Mucosa of rectum (tissue), 2 donors: ENCODE measurements around the gene NME3.
"Not testable (repeated sequence)": the region's sequence is repeated elsewhere in the genome, so short reads cannot be mapped to it uniquely, and the experiment has no call there.

Experiments
- H3K27ac ChIP-seq, 2 donors: one replicate each; pipeline ENCODE4 v1.7.0; 2013; ENCODE audit warnings: inconsistent platforms in 2 of 2, low read depth in 2 of 2, low read length in 2 of 2
- H3K27me3 ChIP-seq, 2 donors: one replicate each; pipeline ENCODE4 v1.7.0; 2013; ENCODE audit warnings: low read length in 2 of 2; ENCODE audit not compliant: control insufficient read depth in 2 of 2, insufficient read depth in 2 of 2
- H3K36me3 ChIP-seq, 2 donors: one replicate each; pipeline ENCODE4 v1.7.0; 2013; ENCODE audit warnings: low read length in 2 of 2; ENCODE audit not compliant: control insufficient read depth in 2 of 2, insufficient read depth in 2 of 2
- H3K4me1 ChIP-seq, 2 donors: one replicate each; pipeline ENCODE4 v1.7.0; 2013; ENCODE audit warnings: low read length in 2 of 2, mild to moderate bottlenecking in 1 of 2; ENCODE audit not compliant: control insufficient read depth in 2 of 2, insufficient read depth in 2 of 2
- H3K4me3 ChIP-seq, 2 donors: one replicate each; pipeline ENCODE4 v1.7.0; 2013; ENCODE audit warnings: low read length in 2 of 2
- H3K9ac ChIP-seq, 2 donors: one replicate each; pipeline ENCODE4 v1.7.0; 2013; ENCODE audit warnings: low read length in 2 of 2, low read depth in 1 of 2, mild to moderate bottlenecking in 1 of 2
- H3K9me3 ChIP-seq, 2 donors: one replicate each; pipeline ENCODE4 v1.7.0; 2013; ENCODE audit warnings: low read length in 2 of 2; ENCODE audit not compliant: control insufficient read depth in 2 of 2
- donor health status: healthy.
- donor health status: Normal muscosa, but diverticular disease.

Gene NME3

DNA sequence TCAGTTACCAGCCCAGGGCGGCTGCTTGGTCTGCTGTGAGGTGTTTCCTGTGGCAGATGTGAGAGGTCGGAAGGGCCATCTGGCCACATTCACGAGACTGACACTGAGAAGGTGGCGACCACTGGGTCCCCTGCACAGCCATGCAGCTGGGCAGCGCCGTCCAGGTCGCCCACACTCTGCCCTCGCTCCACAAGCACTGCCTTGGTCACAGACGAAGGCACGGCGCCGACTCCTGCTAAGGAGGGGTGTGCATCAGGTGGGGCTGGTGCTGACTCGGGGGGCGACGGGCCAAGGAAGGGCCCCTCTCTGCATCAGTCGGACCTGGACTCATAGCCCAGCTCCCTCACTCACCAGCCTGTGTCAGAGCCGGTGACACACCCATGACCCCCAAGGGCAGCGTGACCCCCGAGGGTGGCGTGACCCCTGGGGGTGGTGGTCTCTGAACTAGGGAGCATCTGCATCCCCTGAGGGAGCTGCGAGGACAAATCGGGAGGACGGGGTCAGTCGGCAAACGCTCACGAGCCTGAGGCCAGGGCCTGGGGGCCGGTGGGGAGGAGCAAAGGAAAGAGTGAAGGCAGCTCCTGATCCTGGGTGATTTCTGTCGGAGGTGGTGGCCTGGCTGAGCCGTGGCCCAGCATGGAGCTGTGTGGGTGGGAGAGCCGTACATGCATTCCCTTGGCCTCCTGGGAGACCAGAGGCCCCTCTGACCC, 30.4 kb downstream of the NME3 start:
- Histone ChIP-seq H3K4me1 (no peaks in the 10 kb centered on the region), H3K9me3 (no peaks in the 10 kb centered on the region), H3K27me3 (no peaks in the 10 kb centered on the region), H3K9ac (no peak overlapping the region), H3K27ac (no peak overlapping the region), H3K36me3 (peaks cover 18 to 30% of the 10 kb centered on the region in 2 donors), H3K4me3 (no peak overlapping the region)

DNA sequence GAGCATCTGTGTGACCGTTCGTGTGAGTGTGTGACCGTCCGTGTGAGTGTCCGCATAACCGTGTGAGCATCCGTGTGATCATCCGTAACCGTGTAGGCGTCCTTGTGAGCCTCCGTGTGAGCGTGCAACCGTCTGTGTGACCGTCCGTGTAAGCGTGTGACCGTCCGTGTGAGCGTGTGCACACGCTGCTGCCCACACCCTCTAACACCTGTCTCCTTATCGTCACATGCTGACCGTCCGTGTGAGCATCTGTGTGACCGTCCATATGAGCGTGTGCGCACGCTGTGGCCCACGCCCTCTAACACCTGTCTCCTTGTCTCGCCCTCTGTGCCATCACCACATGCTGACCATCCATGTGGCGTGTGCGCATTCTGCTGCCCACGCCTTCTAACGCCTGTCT, 31.1 kb downstream of the NME3 start:
- Histone ChIP-seq H3K9ac (no peak overlapping the region), H3K36me3 (peaks cover 15 to 25% of the 10 kb centered on the region in 2 donors), H3K9me3 (no peaks in the 10 kb centered on the region), H3K27me3 (no peaks in the 10 kb centered on the region), H3K4me3 (no peak overlapping the region), H3K27ac (no peak overlapping the region), H3K4me1 (no peaks in the 10 kb centered on the region)

DNA sequence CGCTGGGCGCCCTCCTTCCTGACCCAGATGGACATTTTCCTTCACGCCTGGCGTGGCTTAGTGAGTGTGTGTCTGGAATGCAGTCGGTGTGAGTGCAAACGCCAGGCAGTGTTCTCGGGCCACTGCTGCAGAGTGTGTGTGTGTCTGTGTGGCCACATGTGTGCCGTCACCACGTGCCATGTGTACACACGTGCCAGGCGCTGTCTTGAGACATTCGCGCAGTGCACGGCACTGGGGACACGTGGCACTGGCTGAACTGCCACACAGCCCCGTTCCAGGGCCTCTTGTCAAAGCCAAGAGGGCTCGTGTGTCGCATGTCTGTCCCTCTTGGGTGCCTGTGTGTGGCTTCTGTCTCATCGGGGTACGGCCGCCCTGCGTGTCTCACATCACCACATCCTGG, 36.5 kb downstream of the NME3 start:
- H3K36me3 ChIP-seq = peaks cover 23 to 31% of the 10 kb centered on the region in 2 donors
- H3K9me3 ChIP-seq = no peaks in the 10 kb centered on the region
- no peak overlapping the region for H3K27ac ChIP-seq
- H3K9ac ChIP-seq = no peak overlapping the region
- no peak overlapping the region for H3K4me3 ChIP-seq
- H3K4me1 ChIP-seq = no peaks in the 10 kb centered on the region
- H3K27me3 ChIP-seq = no peaks in the 10 kb centered on the region

DNA sequence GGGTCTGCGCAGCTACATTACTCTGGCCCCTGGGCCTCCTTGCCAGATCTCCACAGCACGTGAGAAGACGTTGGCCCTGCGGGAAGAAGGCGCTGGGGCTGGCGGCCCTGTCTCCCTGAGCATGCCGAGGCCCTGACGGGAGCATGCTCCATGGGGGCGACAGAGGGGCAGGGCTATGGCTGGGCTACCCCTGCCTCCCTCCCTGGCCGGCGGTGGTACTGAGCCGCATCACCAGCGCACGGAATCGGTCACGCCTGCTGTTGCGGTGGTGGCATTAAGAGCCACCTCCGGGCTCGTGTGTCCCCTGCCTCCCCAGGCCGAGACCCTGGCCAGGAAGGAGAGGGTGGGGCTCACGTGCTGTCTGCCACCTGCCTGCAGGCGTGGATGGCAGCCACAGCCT, 37.2 kb downstream of the NME3 start:
- Histone ChIP-seq H3K27ac (no peak overlapping the region), H3K9ac (no peak overlapping the region), H3K4me3 (no peak overlapping the region), H3K27me3 (no peaks in the 10 kb centered on the region), H3K9me3 (no peaks in the 10 kb centered on the region), H3K4me1 (no peaks in the 10 kb centered on the region), H3K36me3 (peaks cover 25 to 34% of the 10 kb centered on the region in 2 donors)

DNA sequence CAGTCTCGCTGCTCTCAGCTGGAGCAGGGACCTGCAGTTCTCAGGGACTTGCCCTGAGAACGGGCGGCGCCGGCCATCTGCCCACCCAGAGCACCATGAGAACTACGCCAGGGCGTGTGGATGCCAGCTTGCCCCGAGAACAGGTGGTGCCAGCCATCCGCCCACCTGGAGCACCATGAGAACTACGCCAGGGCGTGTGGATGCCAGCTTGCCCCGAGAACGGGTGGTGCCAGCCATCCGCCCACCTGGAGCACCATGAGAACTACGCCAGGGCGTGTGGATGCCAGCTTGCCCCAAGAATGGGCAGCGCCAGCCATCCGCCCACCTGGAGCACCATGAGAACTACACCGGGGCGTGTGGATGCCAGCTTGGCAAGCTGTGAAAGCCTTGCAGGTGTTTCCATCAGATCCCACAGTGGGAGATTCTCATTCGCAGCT, 38.8 kb downstream of the NME3 start:
- not testable (repeated sequence) for H3K27ac ChIP-seq, H3K9me3 ChIP-seq, H3K4me3 ChIP-seq, H3K27me3 ChIP-seq, H3K4me1 ChIP-seq, H3K9ac ChIP-seq
- H3K36me3 ChIP-seq = peaks cover 34 to 41% of the 10 kb centered on the region in 2 donors

DNA sequence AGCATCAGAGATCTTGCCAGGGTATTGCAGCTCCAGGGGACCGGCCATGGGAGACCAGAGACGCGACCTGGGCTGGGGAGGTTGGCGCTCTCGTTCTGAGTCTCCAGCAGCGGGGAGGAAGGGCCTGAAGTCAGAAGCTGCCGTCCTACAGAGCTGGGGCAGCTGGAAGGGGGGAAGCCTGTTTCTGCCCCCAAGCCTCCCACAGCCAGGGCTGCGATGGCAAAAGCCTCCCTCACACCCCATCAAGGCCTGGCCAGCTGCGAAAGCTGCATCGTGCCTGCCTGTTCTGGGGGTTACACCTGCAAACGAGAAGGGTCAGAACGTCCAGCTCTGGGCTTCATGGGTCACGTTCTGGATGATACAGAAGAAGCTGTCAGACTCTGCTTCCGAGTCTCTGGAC, 39.3 kb downstream of the NME3 start:
- H3K36me3 ChIP-seq = peaks cover 36 to 43% of the 10 kb centered on the region in 2 donors
- H3K4me3 ChIP-seq = no peak overlapping the region
- H3K27me3 ChIP-seq = no peaks in the 10 kb centered on the region
- no peak overlapping the region for H3K9ac ChIP-seq
- no peaks in the 10 kb centered on the region for H3K4me1 ChIP-seq
- no peaks in the 10 kb centered on the region for H3K9me3 ChIP-seq
- H3K27ac ChIP-seq = no peak overlapping the region

DNA sequence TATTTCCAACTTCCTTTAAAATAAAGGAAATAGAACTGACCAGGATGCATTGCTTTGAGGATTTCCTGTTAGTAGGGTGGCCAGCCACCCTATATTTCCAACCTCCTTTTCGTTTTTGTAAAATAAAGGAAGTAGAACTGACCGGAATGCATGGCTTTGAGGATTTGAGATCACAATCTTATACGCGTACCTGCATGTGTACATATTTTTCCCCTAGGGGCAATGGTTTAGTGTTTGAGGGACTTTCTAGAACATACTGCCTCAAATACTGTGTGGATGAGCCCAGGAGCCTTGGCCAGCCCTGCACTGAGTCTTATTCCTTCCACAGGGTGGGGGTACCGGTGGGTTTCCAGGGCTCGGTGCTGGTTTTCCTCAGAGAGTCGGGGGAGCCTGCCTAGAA, 39.7 kb downstream of the NME3 start:
- H3K4me3 ChIP-seq = no peak overlapping the region
- no peaks in the 10 kb centered on the region for H3K4me1 ChIP-seq
- peaks cover 40 to 48% of the 10 kb centered on the region in 2 donors for H3K36me3 ChIP-seq
- no peaks in the 10 kb centered on the region for H3K27me3 ChIP-seq
- H3K9ac ChIP-seq = no peak overlapping the region
- H3K9me3 ChIP-seq = no peaks in the 10 kb centered on the region
- H3K27ac ChIP-seq = no peak overlapping the region

DNA sequence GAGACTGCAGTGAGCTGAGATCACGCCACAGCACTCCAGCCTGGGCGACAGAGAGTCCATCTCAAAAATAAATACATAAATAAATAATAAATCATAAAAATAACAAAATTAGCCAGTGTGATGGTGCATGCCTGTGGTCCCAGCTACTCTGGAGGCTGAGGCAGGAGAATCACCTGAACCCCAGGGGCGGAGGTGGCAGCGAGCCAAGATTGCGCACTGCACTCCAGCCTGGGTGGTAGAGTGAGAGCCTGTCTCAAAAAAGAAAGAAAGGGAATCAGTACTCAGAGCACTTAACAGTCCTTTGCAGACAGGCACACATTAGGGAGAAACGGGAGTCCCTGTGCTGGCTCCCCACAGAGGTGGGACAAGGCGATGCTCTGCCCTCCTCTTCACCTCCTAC, 40.3 kb downstream of the NME3 start:
- H3K4me3 ChIP-seq = no peak overlapping the region
- no peak overlapping the region for H3K9ac ChIP-seq
- H3K36me3 ChIP-seq = peaks cover 40 to 53% of the 10 kb centered on the region in 2 donors
- H3K27ac ChIP-seq = no peak overlapping the region
- no peaks in the 10 kb centered on the region for H3K4me1 ChIP-seq
- H3K27me3 ChIP-seq = no peaks in the 10 kb centered on the region
- H3K9me3 ChIP-seq = no peaks in the 10 kb centered on the region

DNA sequence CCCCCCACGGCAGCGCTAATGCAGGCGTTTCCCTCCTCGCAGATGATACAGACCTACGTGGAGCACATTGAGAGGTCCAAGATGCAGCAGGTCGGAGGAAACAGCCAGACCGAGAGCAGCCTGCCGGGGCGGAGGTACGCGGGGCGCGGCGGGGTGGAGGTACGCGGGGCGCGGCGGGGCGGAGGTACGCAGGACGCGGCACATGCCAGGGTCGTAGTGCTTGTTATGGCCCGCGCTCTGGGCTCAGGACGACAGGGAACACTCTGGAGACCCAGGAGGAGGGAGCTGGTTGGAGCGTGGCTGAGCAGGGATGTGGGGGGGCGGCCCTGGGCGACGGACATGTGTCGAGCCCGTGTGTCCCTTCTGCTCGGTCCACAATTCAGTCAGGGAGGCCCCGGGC, 41.9 kb downstream of the NME3 start:
- Histone ChIP-seq H3K9me3 (no peaks in the 10 kb centered on the region), H3K36me3 (peaks cover 36 to 52% of the 10 kb centered on the region in 2 donors), H3K4me3 (no peak overlapping the region), H3K27ac (no peak overlapping the region), H3K4me1 (no peaks in the 10 kb centered on the region), H3K9ac (no peak overlapping the region), H3K27me3 (no peaks in the 10 kb centered on the region)

DNA sequence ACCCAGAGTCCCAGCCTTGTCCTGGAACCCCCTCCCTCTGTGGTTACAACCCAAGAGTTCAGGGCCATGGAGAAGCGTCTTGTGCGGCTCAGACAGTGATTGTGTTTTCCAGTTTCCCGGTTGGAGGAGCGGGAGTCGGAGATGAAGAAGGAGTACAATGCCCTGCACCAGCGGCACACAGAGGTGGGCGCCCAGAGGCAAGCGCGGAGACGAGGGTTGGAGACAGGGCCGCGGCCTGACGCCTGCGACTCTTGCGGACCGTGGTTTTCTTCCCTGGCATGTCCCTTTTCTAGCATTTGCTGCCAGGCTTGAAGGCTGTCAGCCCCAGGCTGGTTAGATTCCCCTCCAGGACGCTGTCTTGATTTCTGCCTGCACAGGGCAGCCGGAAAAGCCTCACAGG, 42.3 kb downstream of the NME3 start:
- Histone ChIP-seq H3K9me3 (no peaks in the 10 kb centered on the region), H3K4me3 (no peak overlapping the region), H3K36me3 (peaks cover 32 to 48% of the 10 kb centered on the region in 2 donors), H3K4me1 (no peaks in the 10 kb centered on the region), H3K9ac (no peak overlapping the region), H3K27ac (no peak overlapping the region), H3K27me3 (no peaks in the 10 kb centered on the region)
